Measurements from ENCODE around the gene CHKB. TPM values are rescaled to one million over a fixed set of nuclear protein-coding genes. Genes with fewer than 3 reads are reported as not detected.

CHKB gene
- total RNA-seq, result 29.1 and 34.9 TPM in 2 replicates

GRCh38 chr22:50582493-50583293 lies at the start of gene CHKB:
Gene CHKB, minus strand, starts transcription at chr22:50582849. Its CDS starts 68 bp downstream, at chr22:50582781.

GRCh38 chr22:50627642-50628542 lies 45.2 kb upstream of the CHKB start, which contains the start of gene ARSA:
Gene ARSA, minus strand, starts transcription at chr22:50628152. Its CDS starts 373 bp downstream, at chr22:50627779.

GRCh38 chr22:50600538-50600937 lies 17.9 kb upstream of the CHKB start, which contains the start of gene MAPK8IP2:
Gene MAPK8IP2, plus strand, starts transcription at chr22:50600793. Its CDS starts 26 bp downstream, at chr22:50600819.

GRCh38 chr22:50577987-50578775 lies 4.5 kb downstream of the CHKB start, which contains the start of gene CPT1B:
Gene CPT1B, minus strand, starts transcription at chr22:50578427. Its CDS starts 512 bp downstream, at chr22:50577915.

GRCh38 chr22:50562523-50563412 lies 19.9 kb downstream of the CHKB start, which contains the start of gene SYCE3:
Gene SYCE3, minus strand, starts transcription at chr22:50562919. Its CDS starts 6,514 bp downstream, at chr22:50556405.

GRCh38 chr22:50545522-50546325 lies 36.9 kb downstream of the CHKB start, which contains the start of gene KLHDC7B:
Gene KLHDC7B, plus strand, starts transcription at chr22:50545899. Its CDS starts 345 bp downstream, at chr22:50546244.

GRCh38 chr22:50529897-50530579 lies 52.6 kb downstream of the CHKB start, which contains the start of gene TYMP:
Gene TYMP, minus strand, starts transcription at chr22:50530012. Its CDS starts 303 bp downstream, at chr22:50529709.

Other genes starting within 250 kb of the CHKB start
- gene PPP6R2, start 239.5 kb downstream of the CHKB start, total RNA-seq, result 34.5 and 36.1 TPM in 2 replicates
- 56.4 and 65.3 TPM in 2 replicates for gene SBF1, start 107.8 kb downstream of the CHKB start, total RNA-seq
- 0.72 and 8.8 TPM in 2 replicates for gene ADM2, start 101.3 kb downstream of the CHKB start, total RNA-seq
- gene MIOX, start 96.0 kb downstream of the CHKB start, total RNA-seq, result not detected in 2 replicates
- 56.1 and 68.0 TPM in 2 replicates for gene LMF2, start 75.1 kb downstream of the CHKB start, total RNA-seq
- gene NCAPH2, start 74.6 kb downstream of the CHKB start, total RNA-seq, result 16.0 and 60.0 TPM in 2 replicates
- 5.4 and 8.4 TPM in 2 replicates for gene SCO2, start 57.3 kb downstream of the CHKB start, total RNA-seq
- gene TYMP, start 52.8 kb downstream of the CHKB start, total RNA-seq, result 36.4 and 74.5 TPM in 2 replicates
- gene KLHDC7B, start 37.0 kb downstream of the CHKB start, total RNA-seq, result 0.52 TPM in 1 of 2 replicates, not detected in the other
- not detected in 2 replicates for gene SYCE3, start 19.9 kb downstream of the CHKB start, total RNA-seq
- gene CPT1B, start 4.4 kb downstream of the CHKB start, total RNA-seq, result 0.52 and 3.8 TPM in 2 replicates
- 0.24 and 0.26 TPM in 2 replicates for gene MAPK8IP2, start 17.9 kb upstream of the CHKB start, total RNA-seq
- gene ARSA, start 45.3 kb upstream of the CHKB start, total RNA-seq, result 38.2 and 48.5 TPM in 2 replicates
- 1.2 and 4.2 TPM in 2 replicates for gene SHANK3, start 90.0 kb upstream of the CHKB start, total RNA-seq
- not detected in 2 replicates for gene ACR, start 155.4 kb upstream of the CHKB start, total RNA-seq
- 7.3 and 12.2 TPM in 2 replicates for gene RABL2B, start 200.8 kb upstream of the CHKB start, total RNA-seq

Measured in epithelial cell of alveolus of lung (primary cell).